ENCODE measurements around the gene MAML3. TPM values are rescaled to one million over a fixed set of nuclear protein-coding genes. Genes with fewer than 3 reads are reported as not detected.

The MAML3 gene
- total and polyA plus RNA-seq, 8 donors, result 1.7 to 20.3 (median 8.4) TPM

- WGBS, 5 donors, result 85 to 99% (median 92%) methylated on average over 3 of the region's 3 CpGs
- no peak for DNase-seq
- Histone ChIP-seq H3K9me3 (no peaks in the 10 kb centered on the region), H3K4me1 (peaks cover 18 to 45% (median 29%) of the 10 kb centered on the region in 4 donors), H3K36me3 (no peaks in the 10 kb centered on the region), H3K27ac (no peak overlapping the region), H3K27me3 (no peaks in the 10 kb centered on the region), H3K4me3 (no peak overlapping the region)
- intact Hi-C loops (cut with DNase I; ENCODE audit: low total_unique reads), result no loop called here
- TF ChIP-seq EP300 (IDR thresholded peaks at IDR 0.05) (no peak), CTCF (IDR thresholded peaks at IDR 0.05) (no peak)
These were observed 108.0 kb downstream of the MAML3 start for GRCh38 chr4:140046016-140046415.

DNA sequence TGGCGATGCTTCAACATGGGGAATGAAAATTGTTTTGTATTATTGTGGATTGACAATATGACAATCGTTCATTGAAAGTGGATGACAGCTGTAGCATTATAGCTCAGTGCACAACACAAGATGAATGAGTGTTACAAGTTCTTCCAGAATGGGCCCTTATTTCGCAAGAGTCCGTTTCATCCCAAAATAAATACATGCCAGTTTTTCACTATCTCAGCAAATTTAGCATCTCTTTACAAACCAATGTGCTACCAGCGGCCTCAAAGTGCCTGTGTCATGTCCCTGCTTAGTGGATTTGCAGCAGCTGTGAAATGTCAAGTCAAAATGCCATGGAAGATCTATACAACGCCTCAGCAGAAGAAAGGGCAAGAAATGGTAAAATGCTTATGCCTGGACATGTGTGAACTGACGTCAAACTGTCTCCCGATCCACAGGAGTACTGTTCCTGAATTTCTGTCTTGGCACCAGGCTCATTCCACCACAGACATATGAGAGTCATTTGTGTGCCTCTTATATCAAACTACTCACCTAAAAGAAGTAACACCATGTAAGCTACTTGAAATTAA lies 109.6 kb downstream of the MAML3 start:
- intact Hi-C loops (cut with DNase I; ENCODE audit: low total_unique reads), result no loop called here
- TF ChIP-seq POLR2A (IDR thresholded peaks at IDR 0.05) (no peak), POLR2AphosphoS5 (IDR thresholded peaks at IDR 0.05) (peak in 1 of 3 donors; percentile 18)
- peaks cover 9 to 35% (median 20%) of the 10 kb centered on the region in 4 donors for H3K4me1 ChIP-seq
- no peak for DNase-seq
- no peak overlapping the region for H3K4me3 ChIP-seq
- H3K36me3 ChIP-seq, result no peaks in the 10 kb centered on the region
- no peaks in the 10 kb centered on the region for H3K27me3 ChIP-seq
- H3K27ac ChIP-seq, result no peak overlapping the region
- WGBS, 5 donors, result 70 to 84% (median 76%) methylated on average over 8 of the region's 8 CpGs
- no peaks in the 10 kb centered on the region for H3K9me3 ChIP-seq

- Histone ChIP-seq H3K27ac (no peak overlapping the region), H3K4me1 (peaks cover 4 to 33% (median 11%) of the 10 kb centered on the region in 4 donors), H3K27me3 (no peaks in the 10 kb centered on the region), H3K36me3 (no peaks in the 10 kb centered on the region), H3K9me3 (no peaks in the 10 kb centered on the region), H3K4me3 (no peak overlapping the region)
- 63 to 86% (median 76%) methylated on average over 4 of the region's 4 CpGs for WGBS, 5 donors
- intact Hi-C loops (cut with DNase I; ENCODE audit: low total_unique reads), result no loop called here
- no peak for DNase-seq
- TF ChIP-seq POLR2A (IDR thresholded peaks at IDR 0.05), result no peak
- TF ChIP-seq EP300 (IDR thresholded peaks at IDR 0.05), result no peak
- TF ChIP-seq CTCF (IDR thresholded peaks at IDR 0.05), result no peak
- TF ChIP-seq POLR2AphosphoS5 (IDR thresholded peaks at IDR 0.05), result no peak
These were observed 111.3 kb downstream of the MAML3 start for GRCh38 chr4:140042634-140043033.

- WGBS, 5 donors, result 49 to 68% (median 56%) methylated on average over 3 of the region's 3 CpGs
- Histone ChIP-seq H3K9me3 (no peaks in the 10 kb centered on the region), H3K4me1 (peaks cover 6 to 22% (median 15%) of the 10 kb centered on the region in 4 donors), H3K27ac (peak overlapping the region in 1 of 5 donors; percentile 48), H3K4me3 (no peak overlapping the region), H3K36me3 (no peaks in the 10 kb centered on the region), H3K27me3 (no peaks in the 10 kb centered on the region)
- intact Hi-C loops (cut with DNase I; ENCODE audit: low total_unique reads), result no loop called here
- TF ChIP-seq CTCF (IDR thresholded peaks at IDR 0.05) (no peak), POLR2AphosphoS5 (IDR thresholded peaks at IDR 0.05) (no peak), POLR2A (IDR thresholded peaks at IDR 0.05) (no peak)
- DNase-seq, result no peak
These were observed 115.9 kb downstream of the MAML3 start for GRCh38 chr4:140038031-140038533.

GRCh38 chr4:140037353-140038030 lies 116.5 kb downstream of the MAML3 start:
- peak overlapping the region in 3 of 5 donors; percentile 22 to 53 (median 48) for H3K27ac ChIP-seq
- TF ChIP-seq POLR2A (IDR thresholded peaks at IDR 0.05) (no peak), POLR2AphosphoS5 (IDR thresholded peaks at IDR 0.05) (peak in 1 of 3 donors; percentile 51)
- no peaks in the 10 kb centered on the region for H3K9me3 ChIP-seq
- intact Hi-C loops (cut with DNase I; ENCODE audit: low total_unique reads), result no loop called here
- 34 to 55% (median 50%) methylated on average over 6 of the region's 6 CpGs for WGBS, 5 donors
- peaks cover 6 to 22% (median 15%) of the 10 kb centered on the region in 4 donors for H3K4me1 ChIP-seq
- H3K27me3 ChIP-seq, result no peaks in the 10 kb centered on the region
- peak in 1 of 2 donors; percentile 70 for DNase-seq
- H3K4me3 ChIP-seq, result no peak overlapping the region
- no peaks in the 10 kb centered on the region for H3K36me3 ChIP-seq
